Thymus (tissue), 11 donors: ENCODE data around the gene KCNK4. TPM values are rescaled to one million over a fixed set of nuclear protein-coding genes. Genes with fewer than 3 reads are reported as not detected.
"Not testable (repeated sequence)": the region's sequence is repeated elsewhere in the genome, so short reads cannot be mapped to it uniquely, and the experiment has no call there.

Experiments used
- DNase-seq, 9 donors: peaks; one replicate each; pipeline ENCODE4 v3.0.0-alpha.2; 2013; ENCODE audit warnings: low spot score in 9 of 9, low read depth in 6 of 9, missing footprints in 1 of 9
- H3K27ac ChIP-seq, 2 donors: one replicate each; pipeline ENCODE4 v1.5.1; 2013; ENCODE audit warnings: control low read depth in 1 of 2, low read depth in 1 of 2, low read length in 1 of 2, mild to moderate bottlenecking in 1 of 2, moderate library complexity in 1 of 2
- H3K27me3 ChIP-seq, 2 donors: one replicate each; pipeline ENCODE4 v1.5.1; 2013; ENCODE audit warnings: low read length in 1 of 2; ENCODE audit not compliant: control insufficient read depth in 2 of 2, insufficient read depth in 1 of 2
- H3K36me3 ChIP-seq, 2 donors: one replicate each; pipeline ENCODE4 v1.5.1; 2013; ENCODE audit warnings: low read length in 1 of 2, mild to moderate bottlenecking in 1 of 2, moderate library complexity in 1 of 2; ENCODE audit not compliant: control insufficient read depth in 2 of 2, insufficient read depth in 2 of 2
- H3K4me1 ChIP-seq, 2 donors: one replicate each; pipeline ENCODE4 v1.5.1; 2013; ENCODE audit warnings: low read length in 2 of 2; ENCODE audit not compliant: control insufficient read depth in 2 of 2, insufficient read depth in 2 of 2
- H3K4me3 ChIP-seq, 2 donors: one replicate each; pipeline ENCODE4 v1.5.1; 2013; ENCODE audit warnings: low read length in 2 of 2, control low read depth in 1 of 2, mild to moderate bottlenecking in 1 of 2
- H3K9me3 ChIP-seq, 2 donors: one replicate each; pipeline ENCODE4 v1.5.1; 2013; ENCODE audit warnings: low read length in 1 of 2, mild to moderate bottlenecking in 1 of 2; ENCODE audit not compliant: control insufficient read depth in 2 of 2, insufficient read depth in 1 of 2
- WGBS: extraction: QIAGEN DNeasy Blood & Tissue Kit; methylation state at CpG from one replicate; pipeline ENCODE4 v1.1.7; 2013; 5-methylcytosine and 5-hydroxymethylcytosine counted together
- polyA plus RNA-seq: library from polyadenylated mRNA; stranded (reverse); fragments of 200-250 nt; gene quantifications from one replicate; pipeline ENCODE4 v1.2.3, GENCODE V29; 2013
- total RNA-seq: library from RNA; stranded (reverse); fragments of 120-200 nt; gene quantifications from one replicate; pipeline ENCODE4 v1.2.4, GENCODE V29; 2013
- donor health status: healthy.

The KCNK4 gene
- total and polyA plus RNA-seq, 2 donors, result not detected

- no peak for DNase-seq
- 91% methylated on average over 15 of the region's 15 CpGs for WGBS
- Histone ChIP-seq H3K27ac (no peak overlapping the region), H3K4me1 (peaks cover 10 to 21% of the 10 kb centered on the region in 2 donors), H3K27me3 (peaks cover 3 to 21% of the 10 kb centered on the region in 2 donors), H3K4me3 (peak overlapping the region; percentile 69 to 89), H3K9me3 (peaks cover 0 to 4% of the 10 kb centered on the region in 2 donors), H3K36me3 (peaks cover 14 to 16% of the 10 kb centered on the region in 2 donors)
Observed at GRCh38 chr11:64306876-64307622, 15.9 kb downstream of the KCNK4 start.

- not testable (repeated sequence) for DNase-seq, H3K27ac ChIP-seq, H3K4me3 ChIP-seq, H3K9me3 ChIP-seq
- H3K4me1 ChIP-seq, result peaks cover 10 to 25% of the 10 kb centered on the region in 2 donors
- peaks cover 2 to 14% of the 10 kb centered on the region in 2 donors for H3K27me3 ChIP-seq
- 97% methylated on average over 5 of the region's 5 CpGs for WGBS
- peaks cover 16 to 18% of the 10 kb centered on the region in 2 donors for H3K36me3 ChIP-seq
Observed at GRCh38 chr11:64307795-64308194, 16.7 kb downstream of the KCNK4 start.

- Histone ChIP-seq H3K36me3 (peaks cover 35 to 36% of the 10 kb centered on the region in 2 donors), H3K4me1 (peaks cover 4 to 19% of the 10 kb centered on the region in 2 donors), H3K27ac (no peak overlapping the region), H3K27me3 (no peaks in the 10 kb centered on the region), H3K4me3 (no peak overlapping the region), H3K9me3 (peaks cover 0 to 1% of the 10 kb centered on the region in 2 donors)
- no peak for DNase-seq
- 96% methylated on average over 10 of the region's 10 CpGs for WGBS
Observed at GRCh38 chr11:64312947-64313346, 21.8 kb downstream of the KCNK4 start.

GRCh38 chr11:64313491-64314145 lies 22.5 kb downstream of the KCNK4 start:
- H3K27me3 ChIP-seq, result no peaks in the 10 kb centered on the region
- peaks cover 1 to 4% of the 10 kb centered on the region in 2 donors for H3K9me3 ChIP-seq
- no peak overlapping the region for H3K27ac ChIP-seq
- H3K36me3 ChIP-seq, result peaks cover 35 to 36% of the 10 kb centered on the region in 2 donors
- 95% methylated on average over 18 of the region's 18 CpGs for WGBS
- H3K4me1 ChIP-seq, result peaks cover 4 to 23% of the 10 kb centered on the region in 2 donors
- no peak for DNase-seq
- H3K4me3 ChIP-seq, result no peak overlapping the region

GRCh38 chr11:64314146-64314804 lies 23.2 kb downstream of the KCNK4 start:
- Histone ChIP-seq H3K4me1 (peaks cover 9 to 29% of the 10 kb centered on the region in 2 donors), H3K27ac (no peak overlapping the region), H3K4me3 (no peak overlapping the region), H3K27me3 (no peaks in the 10 kb centered on the region), H3K9me3 (peaks cover 1 to 4% of the 10 kb centered on the region in 2 donors), H3K36me3 (peaks cover 32 to 36% of the 10 kb centered on the region in 2 donors)
- WGBS, result 97% methylated on average over 19 of the region's 19 CpGs
- DNase-seq, result no peak

GRCh38 chr11:64314805-64315561 lies 23.9 kb downstream of the KCNK4 start:
- Histone ChIP-seq H3K36me3 (peaks cover 29 to 36% of the 10 kb centered on the region in 2 donors), H3K9me3 (peaks cover 1 to 4% of the 10 kb centered on the region in 2 donors), H3K27me3 (no peaks in the 10 kb centered on the region), H3K4me1 (peaks cover 11 to 33% of the 10 kb centered on the region in 2 donors), H3K27ac (no peak overlapping the region), H3K4me3 (no peak overlapping the region)
- 97% methylated on average over 24 of the region's 24 CpGs for WGBS
- DNase-seq, result no peak

GRCh38 chr11:64315667-64316526 lies 24.8 kb downstream of the KCNK4 start:
- Histone ChIP-seq H3K4me1 (peaks cover 11 to 33% of the 10 kb centered on the region in 2 donors), H3K36me3 (peaks cover 37 to 39% of the 10 kb centered on the region in 2 donors), H3K27ac (peak overlapping the region in 1 of 2 donors; percentile 11)
- H3K27me3 ChIP-seq, H3K9me3 ChIP-seq, DNase-seq, H3K4me3 ChIP-seq: not testable (repeated sequence)
- WGBS, result 95% methylated on average over 25 of the region's 25 CpGs
